Stimulated activated naive CD4-positive, alpha-beta T cell treated with Interleukin-2 at 50 U/mL for 16 hours (primary cell): ENCODE results near the gene WDR91.
"Not testable (repeated sequence)": the region's sequence is repeated elsewhere in the genome, so short reads cannot be mapped to it uniquely, and the experiment has no call there.

Source experiments
- DNase-seq: peaks from one replicate; lab custom pipeline; 2025; lab: John Stamatoyannopoulos, UW

Gene WDR91

GRCh38 chr7:135233570-135233969 lies 22.2 kb upstream of the WDR91 start, which contains the start of gene STRA8:
Gene STRA8, plus strand, starts transcription at chr7:135233838. Its CDS starts 6,687 bp downstream, at chr7:135240525.
- DNase-seq: no peak

- no peak for DNase-seq
Measured at GRCh38 chr7:135232720-135233119, 21.4 kb upstream of the WDR91 start.

GRCh38 chr7:135232087-135232486 lies 20.8 kb upstream of the WDR91 start:
- no peak for DNase-seq

- DNase-seq: no peak
Measured at GRCh38 chr7:135231686-135232085, 20.4 kb upstream of the WDR91 start.

GRCh38 chr7:135224027-135224426 lies 12.7 kb upstream of the WDR91 start:
- no peak for DNase-seq

GRCh38 chr7:135217645-135218509 lies 6.6 kb upstream of the WDR91 start:
- no peak for DNase-seq

- no peak for DNase-seq
Measured at GRCh38 chr7:135215698-135216097, 4.4 kb upstream of the WDR91 start.

GRCh38 chr7:135215180-135215579 lies 3.9 kb upstream of the WDR91 start:
- DNase-seq: no peak

GRCh38 chr7:135213831-135214230 lies 2.5 kb upstream of the WDR91 start:
- no peak for DNase-seq

- not testable (repeated sequence) for DNase-seq
Measured at GRCh38 chr7:135211946-135212685, 790 bp upstream of the WDR91 start.

- DNase-seq: peak; percentile 40
Measured at GRCh38 chr7:135210888-135211178, 493 bp downstream of the WDR91 start.

GRCh38 chr7:135209225-135209834 lies 2.0 kb downstream of the WDR91 start:
- no peak for DNase-seq

GRCh38 chr7:135208102-135208793 lies 3.1 kb downstream of the WDR91 start:
- no peak for DNase-seq

GRCh38 chr7:135207406-135208101 lies 3.8 kb downstream of the WDR91 start:
- no peak for DNase-seq

GRCh38 chr7:135206941-135207391 lies 4.4 kb downstream of the WDR91 start:
- no peak for DNase-seq

GRCh38 chr7:135205850-135206249 lies 5.5 kb downstream of the WDR91 start:
- no peak for DNase-seq

- no peak for DNase-seq
Measured at GRCh38 chr7:135204876-135205275, 6.5 kb downstream of the WDR91 start.

GRCh38 chr7:135204341-135204749 lies 7.0 kb downstream of the WDR91 start:
- DNase-seq: no peak

GRCh38 chr7:135201350-135201749 lies 10.0 kb downstream of the WDR91 start:
- DNase-seq: no peak

- no peak for DNase-seq
Measured at GRCh38 chr7:135200821-135201331, 10.4 kb downstream of the WDR91 start.

- no peak for DNase-seq
Measured at GRCh38 chr7:135199439-135199838, 11.9 kb downstream of the WDR91 start.
